Measurements from ENCODE around the gene LAT. TPM values are rescaled to one million over a fixed set of nuclear protein-coding genes. Genes with fewer than 3 reads are reported as not detected.

The LAT gene
- total RNA-seq, 1 experiment from 2014 or later, result 3.3 TPM

Other genes starting within 250 kb of the LAT start
- 1.1 TPM for gene NPIPB9, start 233.3 kb upstream of the LAT start, total RNA-seq (2021; ENCODE audit: unreplicated experiment)
- gene ATXN2L, start 162.1 kb upstream of the LAT start, total RNA-seq (2021; ENCODE audit: unreplicated experiment), result 264 TPM
- 361 TPM for gene TUFM, start 138.7 kb upstream of the LAT start, total RNA-seq (2021; ENCODE audit: unreplicated experiment)
- gene SH2B1, start 121.2 kb upstream of the LAT start, total RNA-seq (2021; ENCODE audit: unreplicated experiment), result 47.0 TPM
- 10.3 TPM for gene ATP2A1, start 106.6 kb upstream of the LAT start, total RNA-seq (2021; ENCODE audit: unreplicated experiment)
- 13.4 TPM for gene RABEP2, start 59.8 kb upstream of the LAT start, total RNA-seq (2021; ENCODE audit: unreplicated experiment)
- gene CD19, start 53.1 kb upstream of the LAT start, total RNA-seq (2021; ENCODE audit: unreplicated experiment), result 0.27 TPM
- 41.4 TPM for gene NFATC2IP, start 34.1 kb upstream of the LAT start, total RNA-seq (2021; ENCODE audit: unreplicated experiment)
- gene SPNS1, start 10.3 kb upstream of the LAT start, total RNA-seq (2021; ENCODE audit: unreplicated experiment), result 32.3 TPM

Measured in HCT116 (cell line).